Glutamatergic neuron (in vitro differentiated cells): ENCODE results near the gene BCKDHB. TPM values are rescaled to one million over a fixed set of nuclear protein-coding genes. Genes with fewer than 3 reads are reported as not detected.

Experiments
- DNase-seq: peaks from one replicate; pipeline ENCODE4 v3.0.0; 2022
- H3K27ac Mint-ChIP-seq: one replicate; pipeline ENCODE4 v1.8.0; 2020; ENCODE audit warnings: mild to moderate bottlenecking, mixed read lengths, inconsistent platforms; ENCODE audit not compliant: unreplicated experiment
- H3K27me3 Mint-ChIP-seq: one replicate; pipeline ENCODE4 v1.8.0; 2020; ENCODE audit warnings: mild to moderate bottlenecking, moderate library complexity, mixed read lengths, inconsistent platforms; ENCODE audit not compliant: unreplicated experiment
- H3K36me3 Mint-ChIP-seq: one replicate; pipeline ENCODE4 v1.8.0; 2020; ENCODE audit warnings: mild to moderate bottlenecking, mixed read lengths, inconsistent platforms; ENCODE audit not compliant: unreplicated experiment
- H3K4me1 Mint-ChIP-seq: one replicate; pipeline ENCODE4 v1.8.0; 2020; ENCODE audit warnings: mild to moderate bottlenecking, low read depth, mixed read lengths, inconsistent platforms; ENCODE audit not compliant: unreplicated experiment
- H3K4me3 Mint-ChIP-seq: one replicate; pipeline ENCODE4 v1.8.0; 2020; ENCODE audit warnings: mild to moderate bottlenecking, mixed read lengths, inconsistent platforms; ENCODE audit not compliant: unreplicated experiment
- H3K9me3 Mint-ChIP-seq: one replicate; pipeline ENCODE4 v1.8.0; 2020; ENCODE audit warnings: mild to moderate bottlenecking, moderate library complexity, mixed read lengths, inconsistent platforms; ENCODE audit not compliant: unreplicated experiment
- total RNA-seq: library from RNA; stranded (reverse); fragmentation: NEBNext Ultra II Directional; extraction: Animal tissue kit (Norgen Biotek cat#: 25700); gene quantifications from one replicate; pipeline ENCODE4 v1.2.1, GENCODE V29; 2021; ENCODE audit not compliant: unreplicated experiment
- TF ChIP-seq, protein P1 (sequence below): fragments of 200-600 bp; sonication (generic); IDR thresholded peaks from one replicate; pipeline ENCODE4 v1.5.0; 2021; ENCODE audit not compliant: partially characterized antibody, unreplicated experiment

BCKDHB gene
- total RNA-seq, 1 donor from 2014 or later = 13.6 TPM

DNA sequence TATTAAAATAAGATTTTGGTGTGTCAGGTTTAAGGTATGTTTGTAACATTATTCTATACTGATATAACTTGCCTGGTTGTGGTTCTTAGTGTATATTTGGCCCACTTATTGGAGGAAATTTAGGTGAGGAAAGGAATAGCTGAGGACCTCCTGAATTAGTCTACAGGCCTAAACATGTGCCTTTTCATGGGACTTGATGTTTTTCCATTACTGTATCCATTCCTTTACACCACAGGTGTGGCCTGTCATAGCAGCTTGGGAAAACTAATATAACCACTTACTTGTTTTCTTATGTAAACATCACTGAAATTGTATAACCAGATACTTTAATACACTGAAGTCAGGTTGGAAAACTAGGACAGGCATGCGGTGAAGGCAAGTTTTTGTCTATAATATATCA is 27.6 kb downstream of the BCKDHB start:
- H3K27me3 Mint-ChIP-seq = no peaks in the 10 kb centered on the region
- no peak overlapping the region for H3K27ac Mint-ChIP-seq
- no peak overlapping the region for H3K4me3 Mint-ChIP-seq
- DNase-seq = no peak
- no peaks in the 10 kb centered on the region for H3K9me3 Mint-ChIP-seq
- no peaks in the 10 kb centered on the region for H3K4me1 Mint-ChIP-seq
- TF ChIP-seq, protein P1, sequence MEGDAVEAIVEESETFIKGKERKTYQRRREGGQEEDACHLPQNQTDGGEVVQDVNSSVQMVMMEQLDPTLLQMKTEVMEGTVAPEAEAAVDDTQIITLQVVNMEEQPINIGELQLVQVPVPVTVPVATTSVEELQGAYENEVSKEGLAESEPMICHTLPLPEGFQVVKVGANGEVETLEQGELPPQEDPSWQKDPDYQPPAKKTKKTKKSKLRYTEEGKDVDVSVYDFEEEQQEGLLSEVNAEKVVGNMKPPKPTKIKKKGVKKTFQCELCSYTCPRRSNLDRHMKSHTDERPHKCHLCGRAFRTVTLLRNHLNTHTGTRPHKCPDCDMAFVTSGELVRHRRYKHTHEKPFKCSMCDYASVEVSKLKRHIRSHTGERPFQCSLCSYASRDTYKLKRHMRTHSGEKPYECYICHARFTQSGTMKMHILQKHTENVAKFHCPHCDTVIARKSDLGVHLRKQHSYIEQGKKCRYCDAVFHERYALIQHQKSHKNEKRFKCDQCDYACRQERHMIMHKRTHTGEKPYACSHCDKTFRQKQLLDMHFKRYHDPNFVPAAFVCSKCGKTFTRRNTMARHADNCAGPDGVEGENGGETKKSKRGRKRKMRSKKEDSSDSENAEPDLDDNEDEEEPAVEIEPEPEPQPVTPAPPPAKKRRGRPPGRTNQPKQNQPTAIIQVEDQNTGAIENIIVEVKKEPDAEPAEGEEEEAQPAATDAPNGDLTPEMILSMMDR = no peak
- no peaks in the 10 kb centered on the region for H3K36me3 Mint-ChIP-seq

DNA sequence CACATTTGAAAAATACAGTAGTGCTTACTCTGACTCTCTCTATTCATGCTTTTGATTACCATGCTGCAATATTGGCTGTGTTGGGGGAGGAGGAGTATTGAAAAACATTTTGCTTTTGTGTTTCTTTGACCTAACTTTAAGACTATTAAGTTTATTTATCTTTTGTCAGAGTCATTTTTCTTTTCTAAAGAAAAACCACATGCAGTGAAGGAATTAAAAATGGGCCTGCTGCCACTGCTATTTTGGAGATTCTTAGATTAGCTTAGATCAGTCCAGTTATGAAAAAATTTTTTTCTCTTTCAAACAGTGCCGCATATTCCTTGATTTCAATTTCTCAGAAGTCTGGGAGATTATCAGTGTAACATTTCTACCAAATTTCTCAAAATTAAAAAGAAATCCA is 36.1 kb downstream of the BCKDHB start:
- H3K36me3 Mint-ChIP-seq = no peaks in the 10 kb centered on the region
- no peak overlapping the region for H3K4me3 Mint-ChIP-seq
- H3K9me3 Mint-ChIP-seq = no peaks in the 10 kb centered on the region
- TF ChIP-seq, protein P1 = no peak
- peaks cover 1% of the 10 kb centered on the region for H3K27me3 Mint-ChIP-seq
- DNase-seq = no peak
- no peaks in the 10 kb centered on the region for H3K4me1 Mint-ChIP-seq
- no peak overlapping the region for H3K27ac Mint-ChIP-seq

DNA sequence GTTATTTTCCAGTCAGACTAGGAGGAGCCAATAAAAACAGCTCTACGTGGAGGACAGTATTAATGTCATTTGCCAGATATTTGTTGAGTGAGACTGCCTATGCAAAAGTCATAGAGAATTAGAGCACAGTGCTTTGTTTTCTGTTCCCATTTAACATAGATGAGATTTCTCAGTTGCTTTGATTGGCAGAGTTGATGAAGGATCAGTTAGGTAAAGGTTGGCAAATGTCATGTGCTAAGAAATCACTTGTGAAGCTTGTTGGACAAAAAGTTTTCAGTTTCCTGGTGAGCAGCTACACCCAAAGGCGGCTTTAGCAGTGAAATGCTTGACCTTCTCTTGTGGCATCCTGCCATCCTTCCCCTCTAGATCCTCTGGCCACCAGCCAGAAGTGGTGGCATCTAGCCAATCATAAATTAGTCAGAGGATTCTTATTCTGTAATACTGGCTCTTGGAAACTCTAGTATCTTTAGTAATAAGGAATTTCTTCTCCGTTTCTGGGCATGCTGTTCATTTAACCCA is 37.0 kb downstream of the BCKDHB start:
- Mint-ChIP-seq H3K27ac (no peak overlapping the region), H3K9me3 (no peaks in the 10 kb centered on the region), H3K27me3 (peaks cover 1% of the 10 kb centered on the region), H3K36me3 (no peaks in the 10 kb centered on the region), H3K4me1 (no peaks in the 10 kb centered on the region), H3K4me3 (no peak overlapping the region)
- TF ChIP-seq, protein P1 = no peak
- DNase-seq = no peak

DNA sequence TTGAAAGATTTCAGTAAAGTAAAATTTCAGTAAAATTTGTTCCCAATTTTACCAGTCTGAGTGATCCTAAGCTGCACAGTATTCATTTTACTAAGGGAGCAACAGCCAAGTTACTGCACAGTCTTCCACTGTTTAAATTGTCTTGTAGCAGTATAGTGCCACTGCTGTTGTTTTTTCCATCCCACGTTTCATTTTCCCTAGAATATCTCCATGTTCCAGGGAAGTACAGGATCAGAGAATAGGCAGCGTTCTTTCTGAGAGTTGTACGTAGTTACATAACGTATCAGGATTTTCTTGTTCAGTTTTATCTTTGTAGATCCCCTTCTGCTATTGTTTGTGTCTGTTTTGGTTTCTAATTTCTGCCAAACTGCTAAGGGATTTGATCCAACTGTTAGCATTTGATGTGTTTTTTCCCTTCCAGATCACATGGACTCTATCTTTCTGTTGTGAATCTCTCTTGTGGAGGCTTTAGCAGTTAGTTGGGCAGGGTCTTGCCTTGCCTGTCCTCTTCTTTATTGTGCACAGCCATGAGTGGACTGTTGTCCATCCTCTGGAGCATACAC is 38.4 kb downstream of the BCKDHB start:
- DNase-seq = no peak
- H3K4me3 Mint-ChIP-seq = no peak overlapping the region
- no peaks in the 10 kb centered on the region for H3K4me1 Mint-ChIP-seq
- H3K27me3 Mint-ChIP-seq = peaks cover 1% of the 10 kb centered on the region
- no peaks in the 10 kb centered on the region for H3K36me3 Mint-ChIP-seq
- no peak overlapping the region for H3K27ac Mint-ChIP-seq
- no peaks in the 10 kb centered on the region for H3K9me3 Mint-ChIP-seq
- TF ChIP-seq, protein P1 = no peak

DNA sequence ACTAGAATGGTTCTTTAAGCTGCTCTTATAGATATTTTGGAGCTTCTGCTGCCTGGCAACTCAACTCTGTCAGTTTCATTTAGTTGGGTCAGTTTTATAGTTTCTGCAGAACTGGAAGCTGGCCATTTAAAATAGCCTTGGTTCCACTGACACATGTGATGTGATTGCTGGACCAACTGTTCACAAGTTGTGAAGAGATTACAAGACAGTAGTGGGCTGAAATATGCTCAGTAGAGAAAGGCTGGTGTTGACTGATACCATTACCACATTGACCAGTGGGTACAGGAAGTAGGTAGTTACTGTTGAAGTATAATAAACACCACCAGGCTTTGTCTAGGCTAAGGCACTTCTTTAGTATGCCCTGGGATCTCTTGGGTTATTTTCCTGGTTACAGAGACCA is 39.0 kb downstream of the BCKDHB start:
- Mint-ChIP-seq H3K27ac (no peak overlapping the region), H3K9me3 (peaks cover 2% of the 10 kb centered on the region), H3K27me3 (peaks cover 1% of the 10 kb centered on the region), H3K4me3 (no peak overlapping the region), H3K4me1 (no peaks in the 10 kb centered on the region), H3K36me3 (no peaks in the 10 kb centered on the region)
- TF ChIP-seq, protein P1 = no peak
- DNase-seq = no peak
